Gastroesophageal sphincter (tissue), 3 donors: ENCODE measurements around the gene THRSP.

Experiments
- POLR2A ChIP-seq, 2 donors: fragments of 450-650 bp; IDR thresholded peaks; one replicate each; pipeline ENCODE4 v1.6.1; 2017; ENCODE audit warnings: antibody characterized with exemption in 2 of 2, mild to moderate bottlenecking in 2 of 2, moderate library complexity in 1 of 2
- TF ChIP-seq, protein P1 (sequence below), 4 experiments: fragments of 200-600 bp in 2 of 4; fragments of 450-650 bp in 2 of 4; sonication (generic) in 1 of 4; IDR thresholded peaks; one replicate each; pipeline ENCODE4 v1.5.1; 2017 to 2019; ENCODE audit warnings: antibody characterized with exemption in 4 of 4, mild to moderate bottlenecking in 2 of 4, moderate library complexity in 2 of 4

- TF ChIP-seq, protein P1, sequence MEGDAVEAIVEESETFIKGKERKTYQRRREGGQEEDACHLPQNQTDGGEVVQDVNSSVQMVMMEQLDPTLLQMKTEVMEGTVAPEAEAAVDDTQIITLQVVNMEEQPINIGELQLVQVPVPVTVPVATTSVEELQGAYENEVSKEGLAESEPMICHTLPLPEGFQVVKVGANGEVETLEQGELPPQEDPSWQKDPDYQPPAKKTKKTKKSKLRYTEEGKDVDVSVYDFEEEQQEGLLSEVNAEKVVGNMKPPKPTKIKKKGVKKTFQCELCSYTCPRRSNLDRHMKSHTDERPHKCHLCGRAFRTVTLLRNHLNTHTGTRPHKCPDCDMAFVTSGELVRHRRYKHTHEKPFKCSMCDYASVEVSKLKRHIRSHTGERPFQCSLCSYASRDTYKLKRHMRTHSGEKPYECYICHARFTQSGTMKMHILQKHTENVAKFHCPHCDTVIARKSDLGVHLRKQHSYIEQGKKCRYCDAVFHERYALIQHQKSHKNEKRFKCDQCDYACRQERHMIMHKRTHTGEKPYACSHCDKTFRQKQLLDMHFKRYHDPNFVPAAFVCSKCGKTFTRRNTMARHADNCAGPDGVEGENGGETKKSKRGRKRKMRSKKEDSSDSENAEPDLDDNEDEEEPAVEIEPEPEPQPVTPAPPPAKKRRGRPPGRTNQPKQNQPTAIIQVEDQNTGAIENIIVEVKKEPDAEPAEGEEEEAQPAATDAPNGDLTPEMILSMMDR (IDR thresholded peaks at IDR 0.05): no peak
- TF ChIP-seq POLR2A (IDR thresholded peaks at IDR 0.05): no peak
These were observed 29.0 kb upstream of the THRSP start for GRCh38 chr11:78034623-78035022.
